IPS-15b (cell line): ENCODE results near the gene DNAJC16.

Experiments used
- H3K27me3 ChIP-seq: one replicate; pipeline ENCODE4 v1.6.1; 2013; ENCODE audit warnings: low read length; ENCODE audit not compliant: control insufficient read depth, insufficient read depth
- H3K36me3 ChIP-seq: one replicate; pipeline ENCODE4 v1.6.1; 2013; ENCODE audit warnings: low read length; ENCODE audit not compliant: control insufficient read depth, insufficient read depth
- H3K4me1 ChIP-seq: one replicate; pipeline ENCODE4 v1.6.1; 2013; ENCODE audit warnings: mild to moderate bottlenecking, low read length; ENCODE audit not compliant: control insufficient read depth, insufficient read depth
- H3K4me3 ChIP-seq: one replicate; pipeline ENCODE4 v1.5.1; 2013; ENCODE audit warnings: low read depth, low read length
- H3K9ac ChIP-seq: one replicate; pipeline ENCODE4 v1.6.1; 2013; ENCODE audit warnings: low read depth, mild to moderate bottlenecking, low read length
- H3K9me3 ChIP-seq: one replicate; pipeline ENCODE4 v1.6.1; 2013; ENCODE audit warnings: mild to moderate bottlenecking, low read length; ENCODE audit not compliant: control insufficient read depth, insufficient read depth

DNAJC16 gene

GRCh38 chr1:15605398-15606383, 79.0 kb downstream of the DNAJC16 start:
- Histone ChIP-seq H3K9ac (no peak overlapping the region), H3K4me1 (no peaks in the 10 kb centered on the region), H3K36me3 (no peaks in the 10 kb centered on the region)

GRCh38 chr1:15609631-15610030, 83.0 kb downstream of the DNAJC16 start:
- H3K9ac ChIP-seq, result no peak overlapping the region
- H3K36me3 ChIP-seq, result no peaks in the 10 kb centered on the region
- H3K4me3 ChIP-seq, result no peak overlapping the region
- H3K4me1 ChIP-seq, result no peaks in the 10 kb centered on the region
- peaks cover 10% of the 10 kb centered on the region for H3K27me3 ChIP-seq
- no peaks in the 10 kb centered on the region for H3K9me3 ChIP-seq

More at GRCh38 chr1:15605398-15606383, 79.0 kb downstream of the DNAJC16 start:
- no peak overlapping the region for H3K4me3 ChIP-seq
- peaks cover 17% of the 10 kb centered on the region for H3K27me3 ChIP-seq
- no peaks in the 10 kb centered on the region for H3K9me3 ChIP-seq

GRCh38 chr1:15610167-15610566, 83.5 kb downstream of the DNAJC16 start:
- Histone ChIP-seq H3K36me3 (no peaks in the 10 kb centered on the region), H3K9me3 (no peaks in the 10 kb centered on the region), H3K27me3 (peaks cover 10% of the 10 kb centered on the region), H3K9ac (no peak overlapping the region), H3K4me3 (no peak overlapping the region), H3K4me1 (no peaks in the 10 kb centered on the region)

GRCh38 chr1:15616373-15617172, 89.9 kb downstream of the DNAJC16 start:
- H3K4me3 ChIP-seq, result peak overlapping the region; percentile 70
- H3K4me1 ChIP-seq, result peaks cover 8% of the 10 kb centered on the region
- no peaks in the 10 kb centered on the region for H3K9me3 ChIP-seq
- H3K36me3 ChIP-seq, result peaks cover 4% of the 10 kb centered on the region
- H3K9ac ChIP-seq, result no peak overlapping the region
- H3K27me3 ChIP-seq, result no peaks in the 10 kb centered on the region

GRCh38 chr1:15617173-15618076, 90.8 kb downstream of the DNAJC16 start, which contains the start of gene DDI2:
Gene DDI2, plus strand, starts transcription at chr1:15617458. Its CDS starts 213 bp downstream, at chr1:15617671.
- H3K9me3 ChIP-seq, result no peaks in the 10 kb centered on the region
- H3K27me3 ChIP-seq, result no peaks in the 10 kb centered on the region
- H3K36me3 ChIP-seq, result peaks cover 4% of the 10 kb centered on the region
- peak within 1 kb of the TSS; percentile 93 for H3K4me3 ChIP-seq
- H3K9ac ChIP-seq, result peak within 1 kb of the TSS; percentile 89
- H3K4me1 ChIP-seq, result peaks cover 8% of the 10 kb centered on the region

GRCh38 chr1:15618077-15618654, 91.5 kb downstream of the DNAJC16 start:
- Histone ChIP-seq H3K4me1 (peaks cover 8% of the 10 kb centered on the region), H3K36me3 (peaks cover 4% of the 10 kb centered on the region), H3K27me3 (no peaks in the 10 kb centered on the region), H3K9me3 (no peaks in the 10 kb centered on the region), H3K9ac (peak overlapping the region; percentile 89), H3K4me3 (peak overlapping the region; percentile 93)

GRCh38 chr1:15618655-15619525, 92.2 kb downstream of the DNAJC16 start:
- Histone ChIP-seq H3K9me3 (no peaks in the 10 kb centered on the region), H3K4me3 (peak overlapping the region; percentile 93), H3K9ac (peak overlapping the region; percentile 89), H3K36me3 (peaks cover 4% of the 10 kb centered on the region), H3K4me1 (peaks cover 8% of the 10 kb centered on the region), H3K27me3 (no peaks in the 10 kb centered on the region)

- peaks cover 4% of the 10 kb centered on the region for H3K36me3 ChIP-seq
- no peaks in the 10 kb centered on the region for H3K9me3 ChIP-seq
- H3K27me3 ChIP-seq, result no peaks in the 10 kb centered on the region
- H3K4me1 ChIP-seq, result peaks cover 8% of the 10 kb centered on the region
- H3K9ac ChIP-seq, result no peak overlapping the region
- no peak overlapping the region for H3K4me3 ChIP-seq
Observed at GRCh38 chr1:15620155-15620545, 93.5 kb downstream of the DNAJC16 start.

- no peak overlapping the region for H3K9ac ChIP-seq
- H3K36me3 ChIP-seq, result peaks cover 5% of the 10 kb centered on the region
- H3K9me3 ChIP-seq, result no peaks in the 10 kb centered on the region
- H3K4me3 ChIP-seq, result no peak overlapping the region
- H3K27me3 ChIP-seq, result no peaks in the 10 kb centered on the region
- peaks cover 8% of the 10 kb centered on the region for H3K4me1 ChIP-seq
Observed at GRCh38 chr1:15620902-15621682, 94.4 kb downstream of the DNAJC16 start.

GRCh38 chr1:15621975-15622374, 95.3 kb downstream of the DNAJC16 start:
- no peak overlapping the region for H3K4me3 ChIP-seq
- no peak overlapping the region for H3K9ac ChIP-seq
- H3K4me1 ChIP-seq, result peaks cover 6% of the 10 kb centered on the region
- H3K9me3 ChIP-seq, result no peaks in the 10 kb centered on the region
- peaks cover 14% of the 10 kb centered on the region for H3K36me3 ChIP-seq
- no peaks in the 10 kb centered on the region for H3K27me3 ChIP-seq
